Activated CD4-positive, alpha-beta T cell treated with anti-CD3 and anti-CD28 coated beads, Interleukin-2, amount 50 U/mL, for 24 hours (primary cell): ENCODE data around the gene NCOA6.
A peak's percentile ranks its signal among the peaks of the same experiment; 100 is the strongest.

Experiments
- DNase-seq, 2 donors: peaks; one replicate each; pipeline ENCODE4 v3.0.0-alpha.2; 2020; ENCODE audit warnings: low read depth in 1 of 2, low spot score in 1 of 2

NCOA6 gene

DNA sequence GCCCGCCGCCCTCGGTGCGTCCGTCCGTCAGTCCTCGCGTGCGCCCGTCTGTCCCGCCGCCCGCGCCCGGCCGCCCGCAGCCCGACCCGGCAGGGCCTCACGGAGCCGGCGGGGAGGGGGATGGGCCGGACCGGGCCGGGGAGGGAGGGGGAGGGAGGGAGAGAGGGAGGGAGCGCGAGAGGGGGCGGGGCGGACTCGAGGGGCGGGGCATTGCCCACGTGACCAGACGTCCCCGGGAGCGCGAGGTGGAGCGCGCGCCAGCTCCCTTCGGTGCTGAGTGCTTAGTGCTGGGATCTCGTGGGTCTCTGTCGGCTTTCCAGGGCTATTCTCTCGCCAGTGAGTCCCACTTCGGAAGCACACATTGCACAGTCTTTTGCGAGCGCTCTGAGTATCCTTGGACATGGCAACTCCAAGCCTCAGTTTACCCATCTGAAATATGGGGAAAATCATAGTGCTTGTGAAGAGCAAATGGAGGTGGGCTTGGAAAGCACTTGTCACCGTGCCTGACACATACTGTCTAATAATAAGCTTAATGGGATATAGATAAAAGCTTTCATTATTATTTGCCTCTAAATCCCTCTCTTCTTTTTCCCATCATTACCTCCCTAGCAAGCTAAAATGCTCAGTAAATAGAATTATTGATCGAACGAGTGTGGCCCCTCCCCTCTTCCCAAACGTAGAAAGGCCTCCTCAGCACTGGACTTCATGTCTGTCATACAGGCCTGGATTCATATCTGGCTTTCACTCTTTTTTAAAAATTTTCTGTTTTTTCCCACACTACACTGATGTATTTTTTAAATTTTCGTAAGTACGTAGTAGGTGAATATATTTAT lies at the start of gene NCOA6:
Gene NCOA6, minus strand, starts transcription at position 122 of the 833 bp plus-strand sequence. CDS start 43,296 bp downstream, outside the sequence.
- DNase-seq = peak; percentile 71 to 83

DNA sequence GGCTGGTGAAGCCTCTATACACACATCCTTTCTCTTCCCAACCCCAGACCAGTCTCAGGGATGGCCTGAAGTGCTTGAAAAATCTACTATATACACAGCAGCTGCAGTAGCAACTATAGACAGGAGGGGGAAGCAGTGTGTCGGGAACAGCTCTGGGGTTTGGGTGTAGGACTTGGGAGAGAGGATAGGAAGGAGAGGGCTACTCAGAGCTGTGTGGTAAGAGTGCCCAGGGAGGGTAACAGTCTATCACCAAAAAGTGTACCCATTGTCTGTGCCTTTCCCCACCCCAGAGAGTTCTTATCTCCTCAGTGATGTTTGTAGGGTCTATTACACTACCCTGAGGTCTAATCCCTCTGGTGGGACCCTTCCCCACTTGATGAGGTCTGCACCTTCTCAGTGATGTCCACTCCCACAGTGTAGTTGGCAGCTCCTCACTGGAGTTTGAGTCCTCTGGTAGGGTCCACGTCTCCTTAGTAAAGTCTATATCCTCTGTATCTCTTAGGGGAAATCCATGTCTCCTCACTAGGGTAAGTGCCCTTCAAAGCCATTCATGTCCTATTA lies 48.7 kb upstream of the NCOA6 start:
- DNase-seq = peak in 1 of 2 donors; percentile 40

DNA sequence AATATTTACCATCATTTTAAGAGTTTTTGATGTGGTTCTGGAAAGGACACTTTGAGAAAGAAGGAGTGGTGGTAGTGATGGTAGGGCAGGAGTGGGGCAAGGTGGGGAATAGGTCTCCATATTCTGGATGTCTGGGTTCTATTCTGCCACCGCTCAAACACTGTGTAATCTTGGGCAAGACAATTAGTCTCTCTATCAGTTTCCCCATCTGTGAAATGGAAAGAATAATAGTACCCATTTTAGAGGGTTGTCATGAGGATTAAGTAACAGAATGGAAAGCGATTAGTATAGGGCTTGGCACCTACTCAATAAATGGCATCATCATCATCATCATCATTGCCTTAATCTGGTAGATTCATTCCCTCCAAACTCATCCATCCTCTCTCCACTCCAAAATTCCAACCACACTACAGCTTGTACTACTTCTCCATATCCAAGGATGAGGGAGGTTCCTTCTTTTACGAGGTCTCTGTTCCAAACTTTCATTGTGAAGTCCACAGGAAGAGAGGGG lies 48.2 kb upstream of the NCOA6 start:
- no peak for DNase-seq

DNA sequence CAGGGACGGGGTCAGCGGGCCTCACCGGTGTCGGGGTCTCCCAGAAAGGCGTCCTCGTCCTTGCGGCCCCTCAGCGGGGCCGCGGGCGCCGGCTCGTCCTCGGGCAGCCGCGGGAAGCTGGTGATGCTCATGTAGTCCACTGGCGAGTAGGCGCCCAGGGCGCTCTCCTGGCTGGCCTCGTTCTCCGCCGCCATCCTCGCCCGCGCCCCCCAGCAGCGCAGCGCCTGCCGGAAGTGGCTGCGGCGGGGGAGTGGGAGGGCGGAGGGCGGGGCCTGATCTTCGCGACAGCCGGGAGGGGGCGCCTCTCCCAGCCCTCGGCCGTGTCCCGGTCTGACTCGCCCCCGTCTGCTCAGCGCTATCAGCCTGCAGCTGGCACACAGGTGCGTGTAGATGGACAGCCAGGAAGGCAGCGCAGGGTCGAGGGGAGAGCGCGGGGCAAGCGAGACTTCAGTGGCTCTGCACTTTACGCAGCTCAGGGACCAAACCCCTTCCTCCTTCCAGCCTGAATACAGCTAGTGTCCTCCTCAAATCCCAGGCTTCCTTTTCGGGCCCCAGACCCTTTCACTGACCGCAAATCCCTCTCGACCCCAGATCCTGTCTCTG lies 47.3 kb upstream of the NCOA6 start, which contains the start of gene GGT7:
Gene GGT7, minus strand, starts transcription at position 235 of the 603 bp plus-strand sequence. Its CDS starts 41 bp downstream, at position 194.
- peak; percentile 83 to 84 for DNase-seq

DNA sequence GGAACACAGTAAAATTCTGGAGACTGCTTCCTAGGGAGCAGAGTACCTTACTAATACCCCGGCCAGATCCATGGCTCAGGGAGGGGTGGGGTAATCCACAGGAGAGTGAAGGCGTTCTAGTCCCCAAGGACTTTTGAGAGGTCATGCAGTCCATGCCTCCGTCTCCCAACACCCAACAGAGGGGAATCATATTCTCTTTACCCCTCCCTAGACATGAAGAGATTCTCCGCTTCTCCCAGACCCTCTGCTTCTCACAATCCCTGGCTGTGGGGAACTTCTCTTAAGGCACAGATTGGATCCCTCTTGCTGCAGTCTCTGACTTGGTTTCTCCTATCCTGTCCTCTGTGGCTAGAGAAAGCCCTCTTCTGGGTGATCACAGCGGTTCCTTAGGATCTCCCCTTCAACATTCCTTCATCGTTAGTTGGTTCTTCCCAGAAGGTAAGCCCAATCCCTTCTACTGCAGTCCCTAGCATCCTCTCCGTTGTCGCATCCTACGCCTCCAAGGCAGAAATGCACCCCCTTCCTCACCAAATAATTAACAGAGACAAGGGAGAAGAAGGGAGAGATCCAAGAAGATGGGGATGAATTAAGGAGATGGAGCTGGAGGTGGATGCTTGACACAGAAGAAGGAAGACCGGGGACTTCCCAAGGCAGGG lies 46.6 kb upstream of the NCOA6 start:
- no peak for DNase-seq

DNA sequence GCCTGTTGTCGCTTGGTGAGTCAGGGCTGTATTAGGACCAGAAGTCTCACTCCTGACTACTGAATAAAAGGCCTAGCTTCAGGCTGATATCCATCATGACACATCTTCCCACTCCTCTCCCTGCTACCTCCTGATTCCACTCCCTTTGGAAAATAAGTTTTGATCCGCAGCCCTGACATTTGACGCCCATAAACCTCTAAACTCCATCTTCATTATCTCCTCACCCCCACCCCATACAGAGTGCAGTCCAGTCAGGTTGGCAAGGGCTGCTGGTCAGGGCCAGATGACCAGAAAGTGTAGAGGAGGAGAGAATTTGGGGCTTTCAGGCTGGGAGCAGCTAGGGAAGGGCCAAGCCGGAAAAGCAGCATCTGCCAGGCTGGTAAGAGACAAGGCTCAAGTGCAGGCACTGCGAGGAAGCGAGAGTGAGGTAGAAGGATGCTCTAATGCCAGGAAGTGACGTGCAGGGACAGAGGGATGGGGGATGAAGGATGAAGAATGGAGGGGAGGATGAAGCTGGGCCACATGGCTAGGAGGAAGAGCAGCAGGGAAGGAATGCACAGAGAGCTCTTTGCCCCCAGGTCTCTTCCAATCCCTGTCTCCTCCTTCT lies 46.0 kb upstream of the NCOA6 start:
- DNase-seq = no peak

DNA sequence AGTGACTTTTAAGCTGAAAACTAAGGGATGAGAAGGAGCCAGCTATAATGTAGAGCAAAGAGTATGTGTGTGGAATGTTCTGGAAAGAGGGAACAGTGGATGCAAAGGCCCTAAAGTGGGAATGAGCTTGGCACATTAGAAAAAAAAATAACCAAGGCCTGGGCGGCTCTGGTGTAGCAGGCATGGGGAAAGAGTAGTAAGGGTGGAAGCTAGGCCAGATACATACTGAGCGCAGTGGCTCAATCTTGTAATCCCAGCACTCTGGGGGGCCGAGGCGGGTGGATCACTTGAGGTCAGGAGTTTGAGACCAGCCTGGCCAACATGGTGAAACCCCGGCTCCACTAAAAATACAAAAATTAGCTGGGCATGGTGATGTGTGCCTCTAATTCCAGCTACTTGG lies 38.8 kb upstream of the NCOA6 start:
- no peak for DNase-seq

DNA sequence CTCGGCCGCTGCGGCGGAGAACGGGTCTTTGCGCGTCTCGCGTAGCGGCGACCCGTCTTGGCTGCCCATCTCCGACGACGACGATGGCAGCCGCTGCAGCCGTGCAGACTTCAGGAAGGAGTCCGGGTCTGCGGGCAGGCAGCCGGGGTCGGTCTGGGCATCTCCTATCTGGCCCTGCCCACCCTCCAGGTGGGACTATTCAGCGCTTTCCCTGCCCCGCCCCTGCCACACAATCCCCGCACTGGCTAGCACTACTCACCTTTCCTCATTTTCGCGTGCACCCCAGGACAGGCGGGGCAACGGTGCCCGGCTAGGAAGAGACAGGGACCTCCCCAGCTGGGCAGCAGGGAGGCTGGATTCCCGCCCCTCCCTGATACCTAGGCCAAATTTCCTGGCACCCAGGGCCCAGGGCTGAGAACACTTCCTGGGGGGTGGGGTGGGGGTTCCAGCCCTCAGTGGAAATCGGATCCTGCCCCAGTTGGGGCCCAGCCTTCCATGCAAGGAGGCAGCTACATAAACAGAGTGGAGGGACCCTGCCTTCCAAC lies 38.0 kb upstream of the NCOA6 start:
- no peak for DNase-seq

DNA sequence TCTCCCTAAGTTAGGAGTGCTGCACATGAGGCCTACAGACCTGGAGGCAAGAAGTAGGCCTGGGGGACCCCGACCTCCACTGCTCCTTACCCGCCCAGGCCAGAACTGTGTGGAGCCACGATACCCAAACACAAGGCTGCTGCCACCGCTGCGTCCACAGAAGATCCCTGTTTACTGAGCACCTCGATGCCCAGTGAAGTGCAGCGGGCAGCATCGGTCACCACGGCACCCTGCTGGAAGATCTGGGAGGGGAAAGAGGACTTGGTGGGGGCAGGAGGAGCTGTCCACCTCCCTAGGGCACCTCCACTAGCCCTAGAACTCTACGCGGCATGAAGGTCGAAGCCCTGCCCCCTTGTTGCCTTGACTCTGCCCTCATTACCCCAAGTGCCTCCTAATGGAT lies 37.3 kb upstream of the NCOA6 start:
- DNase-seq = no peak

DNA sequence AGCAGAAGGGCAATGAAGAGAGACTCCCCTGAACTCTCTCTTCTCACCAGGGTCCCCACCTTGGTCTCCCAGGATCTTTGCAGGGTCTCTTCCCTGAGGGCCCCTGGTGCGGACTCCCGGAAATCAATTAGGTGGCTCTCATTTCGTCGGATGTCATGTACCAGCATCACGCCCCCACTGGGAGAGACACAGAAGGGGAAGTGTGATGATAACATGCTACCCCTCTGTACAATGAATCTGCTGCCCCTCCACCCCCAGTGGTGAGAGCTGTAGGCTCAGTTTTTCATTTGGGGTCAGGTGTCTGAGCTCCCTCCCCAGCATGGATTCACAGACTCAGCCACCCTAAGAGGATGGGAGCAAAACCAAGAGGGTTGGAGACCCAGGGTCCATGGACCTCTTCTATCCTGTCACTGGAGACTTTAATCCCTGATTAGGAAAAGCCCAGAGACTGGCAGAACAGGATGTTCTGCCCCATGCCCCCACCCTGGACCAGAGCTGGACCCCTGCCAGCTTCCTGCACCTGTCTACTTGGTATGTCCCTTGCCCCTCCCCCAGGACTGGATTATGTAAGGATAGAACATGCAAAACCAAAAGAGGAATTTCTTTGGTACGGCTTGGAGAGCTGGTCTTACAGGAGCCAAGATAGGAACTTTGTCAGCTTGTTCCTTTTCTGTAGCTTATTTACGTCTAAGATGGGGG lies 36.1 kb upstream of the NCOA6 start:
- no peak for DNase-seq

DNA sequence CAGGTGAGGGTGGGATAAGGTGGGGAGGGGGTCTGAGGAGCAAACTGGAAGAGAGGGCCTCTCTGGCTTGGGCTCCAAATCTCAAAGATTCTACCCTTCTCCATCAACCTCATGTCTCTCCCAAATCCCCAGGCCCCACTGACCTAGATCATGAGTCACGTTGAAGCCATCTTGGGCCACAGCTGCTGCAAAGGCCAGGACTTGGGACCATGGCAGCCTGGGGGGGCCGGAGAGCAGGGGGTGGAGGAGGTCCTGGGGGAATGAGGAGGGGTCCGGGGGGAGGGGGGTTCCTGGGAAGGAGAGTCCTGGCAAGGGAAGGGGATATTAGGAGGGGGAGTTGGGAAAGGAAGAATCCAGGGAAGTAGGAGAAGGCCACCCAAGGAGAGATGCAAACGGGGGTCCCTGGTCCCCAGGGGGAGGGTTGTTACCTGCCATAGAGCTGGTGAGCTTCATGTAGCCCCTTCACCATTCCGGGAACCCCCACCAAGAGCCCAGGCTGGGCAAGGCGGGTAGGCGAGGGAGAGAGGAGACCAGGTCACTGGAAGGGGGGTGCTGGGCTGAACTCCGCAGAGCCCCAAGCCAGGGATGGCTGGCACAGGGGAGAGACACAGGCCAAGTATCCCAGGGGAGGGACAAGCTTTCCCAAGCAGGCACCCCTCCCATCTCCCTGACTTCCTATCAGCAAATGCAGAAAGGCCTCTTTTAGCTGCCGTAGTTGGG lies 34.5 kb upstream of the NCOA6 start:
- no peak for DNase-seq

DNA sequence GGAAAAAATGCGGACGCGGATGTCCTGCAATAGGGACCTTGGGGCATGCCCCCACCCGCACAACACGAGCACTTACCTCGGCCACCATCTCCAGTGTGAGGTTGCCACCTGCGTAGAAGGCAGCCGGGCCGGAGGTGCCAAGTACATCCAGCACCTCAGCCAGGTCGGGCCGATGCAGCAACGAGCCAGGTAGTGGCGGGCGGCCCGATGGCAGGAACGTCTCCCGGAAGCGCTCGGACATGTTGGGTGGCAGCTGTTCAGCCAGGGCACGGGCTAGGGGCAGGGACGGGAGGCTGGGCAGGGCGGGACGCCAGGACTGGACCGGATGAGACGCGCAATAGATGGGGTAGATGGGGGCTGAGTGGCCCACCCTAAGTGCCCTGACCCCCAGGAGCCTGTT lies 33.9 kb upstream of the NCOA6 start:
- no peak for DNase-seq

DNA sequence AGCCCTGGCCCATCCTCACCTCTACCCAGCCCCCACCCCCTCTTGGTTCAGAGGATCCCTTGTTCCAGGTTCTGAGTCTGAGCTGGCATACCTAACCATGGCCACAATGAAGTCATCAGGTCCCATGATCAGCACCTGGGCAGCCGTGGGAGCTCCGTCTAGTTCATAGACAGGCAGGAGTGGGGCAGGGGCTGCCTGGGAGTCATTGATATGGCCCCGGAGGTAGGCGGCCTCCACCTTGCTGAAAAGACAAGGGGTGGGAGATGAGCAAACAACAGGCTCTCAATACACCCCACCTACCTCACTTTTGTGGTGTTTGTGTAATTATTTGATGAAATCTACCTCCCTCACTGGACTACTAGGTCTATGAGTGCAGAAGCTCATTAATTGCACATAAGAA lies 26.8 kb upstream of the NCOA6 start:
- no peak for DNase-seq

DNA sequence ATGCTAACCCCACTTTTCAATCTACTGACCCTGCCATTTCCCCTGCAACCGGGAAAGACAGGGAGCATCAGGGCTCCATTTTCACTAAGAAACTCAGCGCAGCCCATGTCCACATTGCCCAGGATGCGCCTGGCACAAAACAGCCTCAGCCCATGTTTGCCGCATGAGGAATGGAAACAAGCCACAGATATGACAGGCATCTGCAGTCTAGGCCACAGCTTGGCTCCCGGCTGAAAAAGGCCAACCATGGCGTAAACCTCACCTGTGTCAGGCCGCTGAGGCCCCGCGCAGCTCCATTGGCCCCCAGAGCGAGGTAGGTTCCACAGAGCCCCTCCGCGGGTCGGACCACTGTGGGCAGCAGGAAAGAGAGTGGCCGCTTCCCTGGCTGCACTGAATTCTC lies 25.5 kb upstream of the NCOA6 start:
- DNase-seq = no peak

DNA sequence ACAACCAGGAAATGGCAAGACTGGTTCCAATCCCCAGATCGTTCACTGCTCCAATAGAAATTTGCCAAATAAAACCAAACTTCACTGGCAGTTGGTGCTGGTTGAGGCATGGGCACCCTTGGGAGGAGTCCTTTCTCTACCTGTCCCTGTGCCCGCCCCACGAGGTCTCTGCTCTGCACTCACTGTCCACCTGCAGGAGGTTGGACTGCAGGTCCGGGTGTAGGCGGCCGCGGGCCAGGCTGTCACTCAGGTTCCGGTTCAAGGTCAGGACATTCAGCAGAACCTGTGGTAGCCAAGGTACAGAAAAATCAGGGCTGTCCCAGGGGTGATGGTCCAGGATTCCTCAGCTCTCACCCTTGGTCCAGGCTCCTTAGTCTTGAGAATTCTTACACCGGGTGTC lies 24.3 kb upstream of the NCOA6 start:
- DNase-seq = no peak

DNA sequence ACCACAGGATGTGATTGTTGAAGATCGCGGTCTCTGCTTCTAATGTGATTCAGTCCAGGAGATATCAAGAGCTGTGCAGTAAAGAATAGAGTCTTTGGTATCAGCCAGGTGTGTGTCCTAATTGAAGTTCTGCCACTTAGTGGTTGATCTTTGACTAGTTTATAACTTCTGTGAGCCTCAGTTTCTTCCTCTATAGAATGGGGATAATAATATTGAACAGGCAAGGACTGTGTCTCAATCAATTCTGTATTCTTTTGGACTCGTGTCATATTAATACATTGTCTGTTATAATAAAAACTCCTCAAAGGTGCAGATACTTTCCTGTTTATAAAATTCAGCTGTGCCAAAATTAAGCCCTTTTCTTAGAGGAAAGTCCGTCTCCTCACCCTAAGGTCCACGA lies 23.1 kb upstream of the NCOA6 start:
- DNase-seq = no peak

DNA sequence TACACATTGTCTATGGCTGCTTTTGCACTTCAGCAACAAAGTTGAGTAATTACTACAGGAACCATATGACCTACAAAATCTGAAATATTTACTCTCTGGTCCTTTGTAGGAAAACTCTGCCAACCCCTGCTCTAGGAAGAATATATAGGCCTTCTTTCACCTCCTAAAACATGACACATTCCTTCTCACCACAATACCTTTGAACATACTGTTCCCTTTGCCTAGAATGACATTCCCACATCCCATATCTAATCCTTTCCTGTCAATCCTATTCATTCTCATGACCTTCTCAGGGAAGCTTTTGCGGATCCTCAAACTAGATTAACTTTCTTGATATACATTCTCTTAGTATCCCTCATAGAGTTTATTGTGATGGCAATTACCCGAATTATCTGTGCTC lies 18.0 kb upstream of the NCOA6 start:
- no peak for DNase-seq

DNA sequence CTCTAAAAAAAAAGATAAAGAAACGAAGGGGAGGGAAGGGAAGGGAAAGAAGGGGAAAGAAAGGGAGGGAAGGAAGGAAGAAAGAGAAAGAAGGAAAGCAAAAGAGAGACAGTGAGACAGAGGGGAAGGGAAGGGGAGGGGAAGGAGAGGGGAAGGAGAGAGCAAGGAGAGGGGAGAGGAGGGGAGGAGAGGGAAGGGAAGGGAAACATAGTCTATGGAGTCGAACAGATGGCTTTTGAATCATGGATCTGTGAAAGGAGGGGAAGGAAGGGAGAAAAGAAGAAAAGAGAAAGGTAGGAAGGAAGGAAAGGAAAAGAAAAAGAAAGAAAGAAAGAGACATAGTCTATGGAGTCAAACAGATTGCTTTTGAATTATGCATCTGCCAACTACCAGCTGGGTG lies 16.7 kb upstream of the NCOA6 start:
- no peak for DNase-seq

DNA sequence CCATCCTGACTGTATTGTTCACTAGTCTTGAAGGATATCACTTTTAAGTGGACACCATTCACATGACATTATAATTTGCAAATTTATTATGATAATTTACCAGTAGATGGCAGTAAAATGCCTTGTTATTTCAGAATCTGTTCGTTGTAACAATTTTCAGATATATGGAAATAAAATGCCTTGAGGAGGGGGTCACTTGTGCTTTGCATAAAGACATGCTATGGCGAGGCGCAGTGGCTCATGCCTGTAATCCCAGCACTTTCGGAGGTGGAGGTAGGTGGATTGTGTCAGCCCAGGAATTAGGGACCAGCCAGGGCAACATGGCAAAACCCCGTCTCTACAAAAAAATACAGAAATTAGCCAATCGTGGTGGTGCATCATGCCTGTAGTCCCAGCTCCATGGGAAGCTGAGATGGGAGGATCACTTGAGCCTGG lies 9.0 kb upstream of the NCOA6 start:
- DNase-seq = no peak

DNA sequence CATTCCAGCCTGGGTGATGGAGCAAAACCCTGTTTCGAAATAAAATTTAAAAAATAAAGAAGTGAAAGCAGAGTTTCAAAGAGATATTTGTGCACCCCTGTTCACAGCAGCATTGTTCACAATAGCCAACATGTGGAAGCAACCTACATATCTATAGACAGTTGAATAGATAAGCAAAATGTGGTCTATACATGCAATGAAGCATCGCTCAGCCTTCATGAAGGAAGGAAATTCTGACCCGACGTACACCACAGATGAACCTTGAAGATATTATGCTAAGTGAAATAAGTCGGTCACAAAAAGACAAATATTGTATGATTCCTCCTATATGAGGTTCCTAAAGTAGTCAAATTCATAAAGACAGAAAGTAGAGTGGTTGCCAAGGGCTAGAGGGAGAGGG lies 6.5 kb upstream of the NCOA6 start:
- DNase-seq = no peak
